Osteoblast (primary cell): Measurements from ENCODE around the gene CCNL2. TPM values are rescaled to one million over a fixed set of nuclear protein-coding genes. Genes with fewer than 3 reads are reported as not detected.

Experiments
- total RNA-seq: library from RNA; depleted of rRNA; stranded (reverse); fragments of >200 nt; gene quantifications from 2 replicates; pipeline ENCODE4 v1.2.3, GENCODE V29; 2012

Gene CCNL2
- total RNA-seq, 1 donor: 138 TPM

Other genes starting within 250 kb of the CCNL2 start
- gene TTLL10, start 225.5 kb downstream of the CCNL2 start, total RNA-seq: not detected in 2 replicates
- 0.29 TPM in 1 of 2 replicates, not detected in the other for gene TNFRSF18, start 192.7 kb downstream of the CCNL2 start, total RNA-seq
- gene TNFRSF4, start 185.2 kb downstream of the CCNL2 start, total RNA-seq: under 0.01 TPM in 1 of 2 replicates, not detected in the other
- 136 and 151 TPM in 2 replicates for gene SDF4, start 167.3 kb downstream of the CCNL2 start, total RNA-seq
- 26.5 and 29.7 TPM in 2 replicates for gene B3GALT6, start 167.1 kb downstream of the CCNL2 start, total RNA-seq
- 0.36 and 0.59 TPM in 2 replicates for gene C1QTNF12, start 152.6 kb downstream of the CCNL2 start, total RNA-seq
- gene UBE2J2, start 125.5 kb downstream of the CCNL2 start, total RNA-seq: 31.2 and 32.6 TPM in 2 replicates
- 0.59 and 1.1 TPM in 2 replicates for gene SCNN1D, start 118.9 kb downstream of the CCNL2 start, total RNA-seq
- 31.2 and 46.7 TPM in 2 replicates for gene ACAP3, start 91.4 kb downstream of the CCNL2 start, total RNA-seq
- 19.4 and 29.3 TPM in 2 replicates for gene PUSL1, start 90.7 kb downstream of the CCNL2 start, total RNA-seq
- 53.3 and 59.7 TPM in 2 replicates for gene INTS11, start 74.7 kb downstream of the CCNL2 start, total RNA-seq
- 12.7 and 13.8 TPM in 2 replicates for gene CPTP, start 74.5 kb downstream of the CCNL2 start, total RNA-seq
- gene TAS1R3, start 68.1 kb downstream of the CCNL2 start, total RNA-seq: under 0.01 TPM in 2 replicates
- 73.5 and 81.9 TPM in 2 replicates for gene DVL1, start 49.9 kb downstream of the CCNL2 start, total RNA-seq
- gene MXRA8, start 40.8 kb downstream of the CCNL2 start, total RNA-seq: 689 and 735 TPM in 2 replicates
- 64.8 and 74.6 TPM in 2 replicates for gene AURKAIP1, start 24.1 kb downstream of the CCNL2 start, total RNA-seq
- 53.9 and 58.9 TPM in 2 replicates for gene MRPL20, start 8.0 kb upstream of the CCNL2 start, total RNA-seq
- 1.2 and 1.8 TPM in 2 replicates for gene ANKRD65, start 21.9 kb upstream of the CCNL2 start, total RNA-seq
- gene VWA1, start 36.4 kb upstream of the CCNL2 start, total RNA-seq: 2.4 and 4.3 TPM in 2 replicates
- gene ATAD3C, start 50.4 kb upstream of the CCNL2 start, total RNA-seq: under 0.01 and 0.59 TPM in 2 replicates
- gene ATAD3B, start 72.4 kb upstream of the CCNL2 start, total RNA-seq: 10.6 and 14.5 TPM in 2 replicates
- gene ATAD3A, start 112.8 kb upstream of the CCNL2 start, total RNA-seq: 18.6 and 19.9 TPM in 2 replicates
- gene TMEM240, start 141.3 kb upstream of the CCNL2 start, total RNA-seq: 1.8 and 2.7 TPM in 2 replicates
- 67.2 and 73.1 TPM in 2 replicates for gene SSU72, start 175.5 kb upstream of the CCNL2 start, total RNA-seq
- 2.1 and 2.5 TPM in 2 replicates for gene FNDC10, start 200.8 kb upstream of the CCNL2 start, total RNA-seq
- 74.0 and 80.7 TPM in 2 replicates for gene MIB2, start 216.2 kb upstream of the CCNL2 start, total RNA-seq
- 0.59 and 1.1 TPM in 2 replicates for gene MMP23B, start 232.8 kb upstream of the CCNL2 start, total RNA-seq